ENCODE measurements around the gene FZD7. TPM values are rescaled to one million over a fixed set of nuclear protein-coding genes. Genes with fewer than 3 reads are reported as not detected.

Gene FZD7
- total RNA-seq, 1 donor: 35.8 TPM

GRCh38 chr2:202069170-202070067, 35.8 kb downstream of the FZD7 start:
- no peak for TF ChIP-seq CTCF (IDR thresholded peaks at IDR 0.05; ENCODE audit: insufficient read depth, low read length)
- H3K4me3 ChIP-seq (ENCODE audit: low read depth, low read length): no peak overlapping the region
- DNase-seq (ENCODE audit: low read depth): no peak

GRCh38 chr2:202071107-202071506, 37.5 kb downstream of the FZD7 start:
- H3K4me3 ChIP-seq (ENCODE audit: low read depth, low read length): no peak overlapping the region
- DNase-seq (ENCODE audit: low read depth): no peak
- no peak for TF ChIP-seq CTCF (IDR thresholded peaks at IDR 0.05; ENCODE audit: insufficient read depth, low read length)

- no peak for DNase-seq (ENCODE audit: low read depth)
- peak; percentile 20 for TF ChIP-seq CTCF (IDR thresholded peaks at IDR 0.05; ENCODE audit: insufficient read depth, low read length)
- H3K4me3 ChIP-seq (ENCODE audit: low read depth, low read length): no peak overlapping the region
Measured at GRCh38 chr2:202072226-202072625, 38.6 kb downstream of the FZD7 start.

GRCh38 chr2:202072737-202073401, 39.2 kb downstream of the FZD7 start, which contains the start of gene KIAA2012:
KIAA2012 (plus strand) TSS chr2:202073255; CDS start chr2:202073628, 373 bp downstream.
- DNase-seq (ENCODE audit: low read depth): no peak
- no peak for TF ChIP-seq CTCF (IDR thresholded peaks at IDR 0.05; ENCODE audit: insufficient read depth, low read length)
- no peak within 1 kb of the TSS for H3K4me3 ChIP-seq (ENCODE audit: low read depth, low read length)

GRCh38 chr2:202074324-202074723, 40.7 kb downstream of the FZD7 start:
- DNase-seq (ENCODE audit: low read depth): no peak
- H3K4me3 ChIP-seq (ENCODE audit: low read depth, low read length): no peak overlapping the region
- no peak for TF ChIP-seq CTCF (IDR thresholded peaks at IDR 0.05; ENCODE audit: insufficient read depth, low read length)

- no peak overlapping the region for H3K4me3 ChIP-seq (ENCODE audit: low read depth, low read length)
- TF ChIP-seq CTCF (IDR thresholded peaks at IDR 0.05; ENCODE audit: insufficient read depth, low read length): no peak
- no peak for DNase-seq (ENCODE audit: low read depth)
Measured at GRCh38 chr2:202079310-202079709, 45.7 kb downstream of the FZD7 start.
